Thoracic aorta (tissue), 2 donors: Measurements from ENCODE around the gene WDFY4. TPM values are rescaled to one million over a fixed set of nuclear protein-coding genes. Genes with fewer than 3 reads are reported as not detected.

ENCODE experiments used
- ATAC-seq: fragments of 150-250 bp; one replicate; pipeline ENCODE4 v1.8.0; 2017; ENCODE audit warnings: low read depth; ENCODE audit not compliant: insufficient number of reproducible peaks, low FRiP score
- DNase-seq: peaks from one replicate; pipeline ENCODE4 v3.0.0-alpha.2; 2020; ENCODE audit warnings: low spot score
- H3K27ac ChIP-seq, 2 donors: fragments of 200-600 bp; sonication (generic); 1 replicate in 1 of 2; 2 replicates in 1 of 2; pipeline ENCODE4 v1.5.1; 2016; ENCODE audit warnings: mild to moderate bottlenecking in 2 of 2, moderate library complexity in 2 of 2
- H3K27me3 ChIP-seq: fragments of 200-600 bp; sonication (generic); replicated peaks from 2 replicates; pipeline ENCODE4 v1.6.0; 2016; ENCODE audit warnings: mild to moderate bottlenecking; ENCODE audit not compliant: insufficient read depth
- H3K36me3 ChIP-seq: fragments of 200-600 bp; sonication (generic); one replicate; pipeline ENCODE4 v1.5.1; 2016
- H3K4me1 ChIP-seq, 2 donors: fragments of 200-600 bp; sonication (generic); 1 replicate in 1 of 2; 2 replicates in 1 of 2; pipeline versions ENCODE4 v1.5.1 to v1.6.0; 2016; ENCODE audit warnings: low read depth in 2 of 2, mild to moderate bottlenecking in 1 of 2; ENCODE audit not compliant: control insufficient read depth in 1 of 2
- H3K4me3 ChIP-seq: fragments of 200-600 bp; sonication (generic); 2 replicates; pipeline ENCODE4 v1.5.1; 2016; ENCODE audit warnings: mild to moderate bottlenecking
- H3K9me3 ChIP-seq: fragments of 200-600 bp; sonication (generic); 2 replicates; pipeline ENCODE4 v1.5.1; 2016
- total RNA-seq, 2 donors: library from RNA; depleted of rRNA; stranded (reverse); fragments of >200 nt; gene quantifications; one replicate each; pipeline versions ENCODE4 v1.1.0 to v1.2.3, GENCODE V29; 2016
- TF ChIP-seq, protein P1 (sequence below): fragments of 200-600 bp; sonication (generic); IDR thresholded peaks from one replicate; pipeline ENCODE4 v1.5.1; 2019; ENCODE audit warnings: antibody characterized with exemption

WDFY4 gene
- total RNA-seq, 2 donors from 2014 or later: 10.0 to 14.9 TPM

DNA sequence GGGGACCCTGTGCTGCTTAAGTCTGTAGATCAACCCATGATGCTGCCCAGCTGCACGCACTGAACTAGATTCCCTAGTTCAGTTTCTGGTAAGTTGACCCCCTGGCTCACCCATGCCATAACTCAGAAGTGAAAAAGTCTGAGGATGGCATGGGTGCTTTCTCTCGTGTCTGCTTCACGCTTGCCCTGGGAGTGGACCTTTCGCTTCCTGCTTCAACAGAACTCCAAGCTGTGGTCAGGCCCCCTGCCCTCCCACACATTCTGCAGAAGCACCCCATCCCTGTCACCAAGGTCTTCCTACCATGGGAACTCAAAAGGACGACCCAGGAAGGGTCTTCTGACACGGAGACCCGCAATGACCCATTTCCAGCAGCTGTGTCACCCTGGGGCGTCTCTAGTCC is 215.1 kb downstream of the WDFY4 start:
- Histone ChIP-seq H3K4me1 (peaks cover 0 to 8% of the 10 kb centered on the region in 2 donors), H3K9me3 (no peaks in the 10 kb centered on the region), H3K36me3 (no peaks in the 10 kb centered on the region), H3K27me3 (no peaks in the 10 kb centered on the region), H3K4me3 (no peak overlapping the region), H3K27ac (no peak overlapping the region)
- no peak for ATAC-seq
- TF ChIP-seq, protein P1, sequence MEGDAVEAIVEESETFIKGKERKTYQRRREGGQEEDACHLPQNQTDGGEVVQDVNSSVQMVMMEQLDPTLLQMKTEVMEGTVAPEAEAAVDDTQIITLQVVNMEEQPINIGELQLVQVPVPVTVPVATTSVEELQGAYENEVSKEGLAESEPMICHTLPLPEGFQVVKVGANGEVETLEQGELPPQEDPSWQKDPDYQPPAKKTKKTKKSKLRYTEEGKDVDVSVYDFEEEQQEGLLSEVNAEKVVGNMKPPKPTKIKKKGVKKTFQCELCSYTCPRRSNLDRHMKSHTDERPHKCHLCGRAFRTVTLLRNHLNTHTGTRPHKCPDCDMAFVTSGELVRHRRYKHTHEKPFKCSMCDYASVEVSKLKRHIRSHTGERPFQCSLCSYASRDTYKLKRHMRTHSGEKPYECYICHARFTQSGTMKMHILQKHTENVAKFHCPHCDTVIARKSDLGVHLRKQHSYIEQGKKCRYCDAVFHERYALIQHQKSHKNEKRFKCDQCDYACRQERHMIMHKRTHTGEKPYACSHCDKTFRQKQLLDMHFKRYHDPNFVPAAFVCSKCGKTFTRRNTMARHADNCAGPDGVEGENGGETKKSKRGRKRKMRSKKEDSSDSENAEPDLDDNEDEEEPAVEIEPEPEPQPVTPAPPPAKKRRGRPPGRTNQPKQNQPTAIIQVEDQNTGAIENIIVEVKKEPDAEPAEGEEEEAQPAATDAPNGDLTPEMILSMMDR: no peak
- DNase-seq: no peak

DNA sequence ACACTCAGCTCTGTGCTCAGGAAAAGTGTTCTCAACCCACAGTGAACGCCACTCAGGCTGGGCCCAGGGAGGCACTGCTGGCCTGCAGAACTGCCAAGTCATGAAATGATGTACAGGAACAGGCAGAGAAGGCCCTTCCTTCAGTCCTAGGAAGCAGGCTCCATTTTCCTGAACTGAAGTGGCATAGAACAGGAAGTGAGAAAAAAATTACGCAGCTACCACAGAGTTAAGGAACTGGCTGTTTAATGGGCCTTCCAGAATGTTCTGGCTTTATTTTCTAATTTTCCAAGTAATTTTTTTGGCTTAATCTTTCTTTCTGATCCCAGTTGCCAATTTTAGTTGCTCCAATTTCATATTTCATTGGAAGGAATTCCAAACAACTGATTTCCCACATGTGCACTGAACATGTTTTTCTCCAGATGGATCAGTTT is 215.7 kb downstream of the WDFY4 start:
- H3K36me3 ChIP-seq: no peaks in the 10 kb centered on the region
- H3K4me3 ChIP-seq: no peak overlapping the region
- H3K27ac ChIP-seq: no peak overlapping the region
- TF ChIP-seq, protein P1: no peak
- H3K4me1 ChIP-seq: peaks cover 0 to 8% of the 10 kb centered on the region in 2 donors
- no peaks in the 10 kb centered on the region for H3K9me3 ChIP-seq
- ATAC-seq (no peak), DNase-seq (no peak)
- no peaks in the 10 kb centered on the region for H3K27me3 ChIP-seq

DNA sequence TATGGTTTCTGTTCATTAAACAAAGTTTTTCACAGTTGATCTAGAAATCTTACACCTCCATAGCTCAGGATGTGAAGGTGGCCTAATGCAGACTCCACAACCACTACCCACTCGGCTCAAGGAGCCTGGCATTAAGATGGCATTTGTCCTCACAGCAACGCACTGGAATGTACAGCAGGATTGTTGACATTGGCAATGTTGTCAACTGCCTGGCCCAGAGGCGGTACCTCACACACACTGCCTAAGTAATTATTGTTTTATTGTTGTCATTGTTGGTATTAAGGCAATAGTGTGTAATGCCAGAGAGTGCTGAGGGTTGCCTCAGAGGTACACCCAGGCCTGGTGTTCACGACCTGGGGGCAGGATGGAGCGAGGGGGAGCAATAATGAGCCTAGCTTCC is 216.6 kb downstream of the WDFY4 start:
- no peak overlapping the region for H3K27ac ChIP-seq
- H3K4me1 ChIP-seq: peaks cover 0 to 16% of the 10 kb centered on the region in 2 donors
- ATAC-seq: no peak
- no peaks in the 10 kb centered on the region for H3K27me3 ChIP-seq
- H3K4me3 ChIP-seq: no peak overlapping the region
- no peaks in the 10 kb centered on the region for H3K36me3 ChIP-seq
- no peaks in the 10 kb centered on the region for H3K9me3 ChIP-seq
- TF ChIP-seq, protein P1: no peak
- DNase-seq: no peak

DNA sequence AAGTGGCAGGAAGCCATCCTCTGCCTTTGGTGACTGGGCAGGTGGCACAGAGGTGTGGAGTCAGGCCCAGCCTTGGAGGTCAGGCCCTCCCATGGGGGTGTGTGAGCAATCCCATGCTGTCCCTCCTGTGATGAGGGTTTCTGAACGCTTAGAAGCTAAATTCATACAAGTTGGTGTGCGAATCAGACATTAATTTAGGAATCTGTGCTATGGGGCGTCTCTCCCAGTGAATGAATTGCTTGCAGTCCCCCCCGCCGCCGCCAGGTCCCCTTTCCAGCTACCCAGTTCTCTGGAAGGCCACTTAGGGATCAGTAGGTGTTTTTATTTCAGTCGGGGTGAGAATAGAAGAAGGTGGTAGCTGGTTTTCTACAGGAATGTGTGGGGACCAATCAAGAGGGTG is 217.4 kb downstream of the WDFY4 start:
- DNase-seq (no peak), ATAC-seq (no peak)
- H3K36me3 ChIP-seq: no peaks in the 10 kb centered on the region
- no peak overlapping the region for H3K4me3 ChIP-seq
- no peak overlapping the region for H3K27ac ChIP-seq
- peaks cover 0 to 19% of the 10 kb centered on the region in 2 donors for H3K4me1 ChIP-seq
- no peaks in the 10 kb centered on the region for H3K9me3 ChIP-seq
- TF ChIP-seq, protein P1: no peak
- no peaks in the 10 kb centered on the region for H3K27me3 ChIP-seq

DNA sequence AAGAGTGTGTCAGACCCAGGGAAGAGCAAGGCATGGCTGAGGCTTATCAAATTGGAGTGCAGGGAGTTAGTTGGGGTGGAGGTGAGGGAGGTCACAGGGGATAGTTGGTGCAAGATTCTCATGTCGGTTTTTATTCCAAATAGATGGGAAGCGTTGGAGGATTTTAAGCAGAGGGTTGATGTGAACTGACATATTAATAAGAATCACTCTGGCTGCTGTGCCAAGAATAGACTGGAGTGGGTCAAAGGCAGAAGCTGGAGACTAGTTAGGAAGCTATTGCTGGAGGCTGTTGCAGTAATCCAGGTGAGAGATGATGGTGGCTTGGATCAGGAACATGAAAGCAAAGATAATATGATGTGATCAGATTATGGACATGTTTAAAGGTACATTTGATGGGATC is 218.5 kb downstream of the WDFY4 start:
- Histone ChIP-seq H3K4me3 (no peak overlapping the region), H3K27ac (no peak overlapping the region), H3K4me1 (peaks cover 0 to 19% of the 10 kb centered on the region in 2 donors), H3K36me3 (no peaks in the 10 kb centered on the region), H3K27me3 (no peaks in the 10 kb centered on the region), H3K9me3 (no peaks in the 10 kb centered on the region)
- TF ChIP-seq, protein P1: no peak
- ATAC-seq (no peak), DNase-seq (no peak)
